HCT116 (cell line): ENCODE measurements around the gene COMMD1. TPM values are rescaled to one million over a fixed set of nuclear protein-coding genes. Genes with fewer than 3 reads are reported as not detected.

Experiments
- ATAC-seq: fragments of 200-7000 bp; cut with Tn5 transposase; 2 replicates; pipeline ENCODE4 v1.9.1; 2020; ENCODE audit warnings: mild to moderate bottlenecking, moderate library complexity
- BruUV-seq: library from RNA; stranded (reverse); fragments of 400-500 nt; replicated peaks from 2 replicates; lab custom pipeline; 2021; lab: Mats Ljungman, UMichigan
- CTCF ChIA-PET: fragments of 300-600 bp; sonication (Branson Sonifier 250); formaldehyde crosslinking; loops from one replicate; lab custom pipeline; 2021; ENCODE audit warnings: antibody characterized with exemption; lab: Charles Lee
- POLR2A ChIA-PET: fragments of 300-600, 350-600 bp; sonication (Branson Sonifier 250); formaldehyde crosslinking; loops from one replicate; lab custom pipeline; 2021; ENCODE audit warnings: antibody characterized with exemption; lab: Charles Lee
- RAD21 ChIA-PET, 2 experiments: fragments of 300-600 bp; sonication (Branson Sonifier 250); formaldehyde crosslinking; loops; one replicate each; lab custom pipeline; 2023; ENCODE audit warnings: low total read pairs in 2 of 2; ENCODE audit not compliant: uncharacterized antibody in 2 of 2, unreplicated experiment in 2 of 2, low non-redundant PET in 1 of 2; lab: Charles Lee
- DNase-seq: peaks from one replicate; pipeline ENCODE4 v3.0.0-alpha.2; 2010; ENCODE audit warnings: low read depth, low spot score
- H2AFZ ChIP-seq: fragments of 200-600 bp; shearing (Covaris generic), sonication (generic); 2 replicates; pipeline ENCODE4 v1.6.1; 2017; ENCODE audit warnings: low read depth, mixed run types, mixed read lengths, antibody characterized with exemption, low read length; ENCODE audit not compliant: poor library complexity, severe bottlenecking
- H3K27ac ChIP-seq: 2 replicates; pipeline ENCODE4 v1.5.1; 2012; ENCODE audit warnings: low read depth, low read length
- H3K27me3 ChIP-seq: fragments of 200-600 bp; sonication (generic); 2 replicates; pipeline ENCODE4 v1.6.1; 2016; ENCODE audit warnings: mixed run types, low read length, mixed read lengths; ENCODE audit not compliant: insufficient read depth
- H3K36me3 ChIP-seq, 2 experiments: fragments of 200-500 bp in 1 of 2; fragments of 200-600 bp in 1 of 2; sonication (Bioruptor generic) in 1 of 2; sonication (generic) in 1 of 2; 2 replicates each; pipeline versions ENCODE4 v1.5.1 to v1.6.1; 2014 to 2016; ENCODE audit warnings: low read length in 2 of 2, inconsistent platforms in 1 of 2, mixed read lengths in 1 of 2, mixed run types in 1 of 2; ENCODE audit not compliant: insufficient read depth in 2 of 2, control insufficient read depth in 1 of 2
- H3K4me1 ChIP-seq, 2 experiments: fragments of 200-600 bp in 1 of 2; sonication (generic) in 1 of 2; 2 replicates each; pipeline versions ENCODE4 v1.5.1 to v1.6.1; 2012 to 2017; ENCODE audit warnings: low read length in 2 of 2, inconsistent platforms in 1 of 2, mild to moderate bottlenecking in 1 of 2, mixed read lengths in 1 of 2, mixed run types in 1 of 2, moderate library complexity in 1 of 2; ENCODE audit not compliant: insufficient read depth in 2 of 2, control insufficient read depth in 1 of 2
- H3K4me2 ChIP-seq: fragments of 200-600 bp; sonication (generic); 2 replicates; pipeline ENCODE4 v1.6.1; 2017; ENCODE audit warnings: mixed run types, low read length, mixed read lengths
- H3K4me3 ChIP-seq, 2 experiments: fragments of 200-600 bp in 1 of 2; sonication (generic) in 1 of 2; replicated peaks in 1 of 2; 2 replicates each; pipeline ENCODE4 v1.5.1; 2011 to 2016; ENCODE audit warnings: low read length in 2 of 2, control low read depth in 1 of 2, low read depth in 1 of 2, mild to moderate bottlenecking in 1 of 2, mixed read lengths in 1 of 2, mixed run types in 1 of 2
- H3K79me2 ChIP-seq: fragments of 200-600 bp; sonication (generic); 2 replicates; pipeline ENCODE4 v1.6.1; 2017; ENCODE audit warnings: mild to moderate bottlenecking, mixed run types, low read length, moderate library complexity, mixed read lengths; ENCODE audit not compliant: insufficient read depth
- H3K9ac ChIP-seq: fragments of 200-600 bp; sonication (generic); 2 replicates; pipeline ENCODE4 v1.6.1; 2016; ENCODE audit warnings: low read length, mixed read lengths
- H3K9me2 ChIP-seq: fragments of 200-600 bp; sonication (generic), shearing (Covaris generic); 2 replicates; pipeline ENCODE4 v1.6.1; 2017; ENCODE audit warnings: mixed run types, mild to moderate bottlenecking, moderate library complexity; ENCODE audit not compliant: insufficient read depth
- H3K9me3 ChIP-seq, 2 experiments: fragments of 200-500 bp in 1 of 2; fragments of 200-600 bp in 1 of 2; sonication (Bioruptor generic) in 1 of 2; sonication (generic) in 1 of 2; 2 replicates each; pipeline ENCODE4 v1.6.1; 2014 to 2017; ENCODE audit warnings: low read length in 2 of 2, mixed read lengths in 2 of 2, inconsistent platforms in 1 of 2, low read depth in 1 of 2, mild to moderate bottlenecking in 1 of 2, mixed run types in 1 of 2, moderate library complexity in 1 of 2; ENCODE audit not compliant: control insufficient read depth in 1 of 2, insufficient read depth in 1 of 2
- H4K20me1 ChIP-seq: fragments of 200-600 bp; sonication (generic), shearing (Covaris generic); 2 replicates; pipeline ENCODE4 v1.6.1; 2017; ENCODE audit warnings: mixed run types, mild to moderate bottlenecking, moderate library complexity; ENCODE audit not compliant: insufficient read depth
- CBX3 ChIP-seq: IDR thresholded peaks from 2 replicates; pipeline ENCODE4 v1.6.1; 2012; ENCODE audit warnings: low read depth
- EGR1 ChIP-seq: IDR thresholded peaks from 2 replicates; pipeline ENCODE4 v1.6.1; 2012; ENCODE audit warnings: low read depth
- ELF1 ChIP-seq: IDR thresholded peaks from 2 replicates; pipeline ENCODE4 v1.6.1; 2012; ENCODE audit warnings: low read depth, borderline replicate concordance
- EZH2phosphoT487 ChIP-seq: fragments of 200-600 bp; IDR thresholded peaks from 2 replicates; pipeline ENCODE4 v1.6.1; 2018; ENCODE audit warnings: antibody characterized with exemption, borderline replicate concordance
- FOSL1 ChIP-seq: IDR thresholded peaks from 2 replicates; pipeline ENCODE4 v1.6.1; 2012; ENCODE audit warnings: low read depth
- POLR2A ChIP-seq: IDR thresholded peaks from 2 replicates; pipeline ENCODE4 v1.7.0; 2011; ENCODE audit warnings: borderline replicate concordance; ENCODE audit not compliant: insufficient read depth, insufficient read length; ENCODE audit errors: extremely low read depth
- RAD21 ChIP-seq: IDR thresholded peaks from 2 replicates; pipeline ENCODE4 v1.6.1; 2012; ENCODE audit warnings: low read depth, mild to moderate bottlenecking
- SIN3A ChIP-seq: IDR thresholded peaks from 2 replicates; pipeline ENCODE4 v1.6.1; 2012; ENCODE audit warnings: low read depth
- SRF ChIP-seq: IDR thresholded peaks from 2 replicates; pipeline ENCODE4 v1.6.1; 2012; ENCODE audit warnings: low read depth
- TCF7L2 ChIP-seq: IDR thresholded peaks from 2 replicates; pipeline ENCODE4 v1.7.0; 2011; ENCODE audit warnings: borderline replicate concordance, inconsistent platforms; ENCODE audit not compliant: insufficient read depth, insufficient read length; ENCODE audit errors: extremely low read depth
- YY1 ChIP-seq: IDR thresholded peaks from 2 replicates; pipeline ENCODE4 v1.6.1; 2011; ENCODE audit warnings: low read length, low read depth, moderate library complexity, mild to moderate bottlenecking; ENCODE audit not compliant: insufficient replicate concordance; ENCODE audit errors: extremely low read depth
- ZFX ChIP-seq: fragments of 450-650 bp; IDR thresholded peaks from 2 replicates; pipeline ENCODE4 v1.6.1; 2017
- intact Hi-C: fragments of 100-400 bp; cut with micrococcal nuclease; formaldehyde crosslinking; loops from 2 replicates; pipeline ENCODE4 v1.10.0; 2022
- total RNA-seq: library from RNA; stranded (reverse); gene quantifications from one replicate; pipeline ENCODE4 v1.2.1, GENCODE V29; 2021; ENCODE audit not compliant: unreplicated experiment
- TF ChIP-seq, protein P1 (sequence below), 3 experiments: fragments of 200-600 bp in 1 of 3; sonication (generic) in 1 of 3; IDR thresholded peaks in 2 of 3; conservative IDR thresholded peaks in 1 of 3; 2 replicates each; pipeline ENCODE4 v1.5.1; 2012 to 2017; ENCODE audit warnings: low read depth in 2 of 3, low read length in 2 of 3, antibody characterized with exemption in 1 of 3, borderline replicate concordance in 1 of 3, control low read depth in 1 of 3, mild to moderate bottlenecking in 1 of 3, mixed read lengths in 1 of 3, mixed run types in 1 of 3, moderate library complexity in 1 of 3; ENCODE audit not compliant: insufficient read depth in 1 of 3
- TF ChIP-seq, protein P2 (sequence below): IDR thresholded peaks from 2 replicates; pipeline ENCODE4 v1.6.1; 2012
- TF ChIP-seq, protein P3 (sequence below): IDR thresholded peaks from 2 replicates; pipeline ENCODE4 v1.6.1; 2011; ENCODE audit warnings: mild to moderate bottlenecking, low read length, moderate library complexity; ENCODE audit not compliant: insufficient replicate concordance; ENCODE audit errors: extremely low read depth
- TF ChIP-seq, protein P4 (sequence below): IDR thresholded peaks from 2 replicates; pipeline ENCODE4 v1.6.1; 2012; ENCODE audit warnings: low read depth
- TF ChIP-seq, protein P5 (sequence below): IDR thresholded peaks from 2 replicates; pipeline ENCODE4 v1.6.1; 2012

Gene COMMD1
- total RNA-seq, 1 experiment from 2014 or later = 16.1 TPM

DNA sequence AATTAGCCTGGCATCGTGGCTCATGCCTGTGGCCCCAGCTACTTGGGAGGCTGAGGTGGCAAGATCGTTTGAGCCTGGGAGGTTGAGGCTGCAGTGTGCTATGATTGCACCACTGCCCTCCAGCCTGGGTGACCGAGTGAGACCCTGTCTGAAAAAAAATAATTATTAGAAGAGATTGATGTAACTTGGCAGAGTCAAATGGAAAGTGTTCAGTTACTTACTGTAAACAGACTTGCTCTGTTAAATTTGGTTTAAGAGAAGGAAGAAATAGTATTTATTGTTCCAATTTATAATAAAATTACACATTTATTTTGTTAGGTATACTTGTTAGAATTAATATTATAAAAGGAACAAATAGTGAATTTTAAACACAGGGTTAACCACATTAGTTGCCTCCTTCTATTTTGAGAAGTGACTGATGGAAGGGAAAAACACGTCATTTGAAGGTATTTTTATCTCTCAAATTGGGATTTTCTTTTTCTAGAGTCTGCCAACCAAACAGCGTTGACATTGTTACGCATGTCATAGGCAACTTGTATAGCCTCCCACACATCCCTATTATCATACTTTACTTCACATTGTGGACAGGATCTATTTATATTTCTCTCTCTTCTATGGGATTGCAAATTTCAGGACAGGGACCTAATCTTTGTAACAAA, 171.6 kb downstream of the COMMD1 start (continued):
- TF ChIP-seq EGR1 = no peak
- no peak for TF ChIP-seq SRF
- TF ChIP-seq YY1 = no peak
- no peak for TF ChIP-seq CBX3
- TF ChIP-seq ELF1 = no peak

DNA sequence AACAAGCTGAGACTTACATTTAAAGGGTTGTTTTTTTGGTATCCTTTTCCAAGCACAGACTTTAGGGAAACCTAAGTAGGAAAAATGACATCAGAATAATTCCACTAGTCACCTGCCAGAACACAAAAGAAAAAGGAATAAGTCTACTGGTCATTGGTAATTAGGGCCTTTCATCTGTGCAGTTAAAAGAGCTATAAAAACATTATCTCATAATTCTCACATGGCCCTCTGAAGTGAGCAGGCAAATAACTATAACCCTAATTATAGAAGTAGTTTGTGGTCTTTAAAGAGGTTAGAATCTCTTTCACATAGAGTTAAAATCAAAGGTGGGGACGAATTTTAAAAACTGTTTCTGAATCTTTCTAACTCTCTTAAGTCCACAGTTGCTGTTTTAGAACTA, 179.3 kb downstream of the COMMD1 start:
- no peak overlapping the region for H3K9ac ChIP-seq
- H4K20me1 ChIP-seq = no peaks in the 10 kb centered on the region; the same call in 1 of the 2 replicates
- 0 out of 4 replicates have a peak, but pooled peaks cover 0 to 4% of the 10 kb centered on the region in 2 experiments for H3K4me1 ChIP-seq
- H2AFZ ChIP-seq = no peak overlapping the region
- ChIA-PET CTCF (no interaction called here), RAD21 (no interaction called here), POLR2A (no interaction called here)
- no peak overlapping the region for H3K4me3 ChIP-seq
- H3K4me2 ChIP-seq = no peak overlapping the region
- H3K36me3 ChIP-seq = no peaks in the 10 kb centered on the region
- no peaks in the 10 kb centered on the region for H3K79me2 ChIP-seq
- no peaks in the 10 kb centered on the region for H3K9me3 ChIP-seq
- intact Hi-C loops = no loop called here
- BruUV-seq = no TSS peak
- H3K9me2 ChIP-seq = no peaks in the 10 kb centered on the region
- ATAC-seq (no peak), DNase-seq (no peak)
- no peak overlapping the region for H3K27ac ChIP-seq
- H3K27me3 ChIP-seq = no peaks in the 10 kb centered on the region
- no peak for TF ChIP-seq ZFX
- no peak for TF ChIP-seq RAD21
- TF ChIP-seq TCF7L2 = no peak
- no peak for TF ChIP-seq EZH2phosphoT487
- TF ChIP-seq, protein P1, sequence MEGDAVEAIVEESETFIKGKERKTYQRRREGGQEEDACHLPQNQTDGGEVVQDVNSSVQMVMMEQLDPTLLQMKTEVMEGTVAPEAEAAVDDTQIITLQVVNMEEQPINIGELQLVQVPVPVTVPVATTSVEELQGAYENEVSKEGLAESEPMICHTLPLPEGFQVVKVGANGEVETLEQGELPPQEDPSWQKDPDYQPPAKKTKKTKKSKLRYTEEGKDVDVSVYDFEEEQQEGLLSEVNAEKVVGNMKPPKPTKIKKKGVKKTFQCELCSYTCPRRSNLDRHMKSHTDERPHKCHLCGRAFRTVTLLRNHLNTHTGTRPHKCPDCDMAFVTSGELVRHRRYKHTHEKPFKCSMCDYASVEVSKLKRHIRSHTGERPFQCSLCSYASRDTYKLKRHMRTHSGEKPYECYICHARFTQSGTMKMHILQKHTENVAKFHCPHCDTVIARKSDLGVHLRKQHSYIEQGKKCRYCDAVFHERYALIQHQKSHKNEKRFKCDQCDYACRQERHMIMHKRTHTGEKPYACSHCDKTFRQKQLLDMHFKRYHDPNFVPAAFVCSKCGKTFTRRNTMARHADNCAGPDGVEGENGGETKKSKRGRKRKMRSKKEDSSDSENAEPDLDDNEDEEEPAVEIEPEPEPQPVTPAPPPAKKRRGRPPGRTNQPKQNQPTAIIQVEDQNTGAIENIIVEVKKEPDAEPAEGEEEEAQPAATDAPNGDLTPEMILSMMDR (IDR thresholded peaks at IDR 0.05 in 2 of 3, conservative IDR thresholded peaks at IDR 0.05 in 1 of 3; ENCODE audit: borderline replicate concordance in 1 of 3, insufficient read depth in 1 of 3, low read depth in 2 of 3, low read length in 2 of 3) = no peak
- TF ChIP-seq POLR2A = no peak
- TF ChIP-seq, protein P2, sequence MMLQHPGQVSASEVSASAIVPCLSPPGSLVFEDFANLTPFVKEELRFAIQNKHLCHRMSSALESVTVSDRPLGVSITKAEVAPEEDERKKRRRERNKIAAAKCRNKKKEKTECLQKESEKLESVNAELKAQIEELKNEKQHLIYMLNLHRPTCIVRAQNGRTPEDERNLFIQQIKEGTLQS = no peak
- TF ChIP-seq, protein P3, sequence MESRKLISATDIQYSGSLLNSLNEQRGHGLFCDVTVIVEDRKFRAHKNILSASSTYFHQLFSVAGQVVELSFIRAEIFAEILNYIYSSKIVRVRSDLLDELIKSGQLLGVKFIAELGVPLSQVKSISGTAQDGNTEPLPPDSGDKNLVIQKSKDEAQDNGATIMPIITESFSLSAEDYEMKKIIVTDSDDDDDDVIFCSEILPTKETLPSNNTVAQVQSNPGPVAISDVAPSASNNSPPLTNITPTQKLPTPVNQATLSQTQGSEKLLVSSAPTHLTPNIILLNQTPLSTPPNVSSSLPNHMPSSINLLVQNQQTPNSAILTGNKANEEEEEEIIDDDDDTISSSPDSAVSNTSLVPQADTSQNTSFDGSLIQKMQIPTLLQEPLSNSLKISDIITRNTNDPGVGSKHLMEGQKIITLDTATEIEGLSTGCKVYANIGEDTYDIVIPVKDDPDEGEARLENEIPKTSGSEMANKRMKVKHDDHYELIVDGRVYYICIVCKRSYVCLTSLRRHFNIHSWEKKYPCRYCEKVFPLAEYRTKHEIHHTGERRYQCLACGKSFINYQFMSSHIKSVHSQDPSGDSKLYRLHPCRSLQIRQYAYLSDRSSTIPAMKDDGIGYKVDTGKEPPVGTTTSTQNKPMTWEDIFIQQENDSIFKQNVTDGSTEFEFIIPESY = no peak
- TF ChIP-seq YY1 = no peak
- TF ChIP-seq EGR1 = no peak
- TF ChIP-seq, protein P4, sequence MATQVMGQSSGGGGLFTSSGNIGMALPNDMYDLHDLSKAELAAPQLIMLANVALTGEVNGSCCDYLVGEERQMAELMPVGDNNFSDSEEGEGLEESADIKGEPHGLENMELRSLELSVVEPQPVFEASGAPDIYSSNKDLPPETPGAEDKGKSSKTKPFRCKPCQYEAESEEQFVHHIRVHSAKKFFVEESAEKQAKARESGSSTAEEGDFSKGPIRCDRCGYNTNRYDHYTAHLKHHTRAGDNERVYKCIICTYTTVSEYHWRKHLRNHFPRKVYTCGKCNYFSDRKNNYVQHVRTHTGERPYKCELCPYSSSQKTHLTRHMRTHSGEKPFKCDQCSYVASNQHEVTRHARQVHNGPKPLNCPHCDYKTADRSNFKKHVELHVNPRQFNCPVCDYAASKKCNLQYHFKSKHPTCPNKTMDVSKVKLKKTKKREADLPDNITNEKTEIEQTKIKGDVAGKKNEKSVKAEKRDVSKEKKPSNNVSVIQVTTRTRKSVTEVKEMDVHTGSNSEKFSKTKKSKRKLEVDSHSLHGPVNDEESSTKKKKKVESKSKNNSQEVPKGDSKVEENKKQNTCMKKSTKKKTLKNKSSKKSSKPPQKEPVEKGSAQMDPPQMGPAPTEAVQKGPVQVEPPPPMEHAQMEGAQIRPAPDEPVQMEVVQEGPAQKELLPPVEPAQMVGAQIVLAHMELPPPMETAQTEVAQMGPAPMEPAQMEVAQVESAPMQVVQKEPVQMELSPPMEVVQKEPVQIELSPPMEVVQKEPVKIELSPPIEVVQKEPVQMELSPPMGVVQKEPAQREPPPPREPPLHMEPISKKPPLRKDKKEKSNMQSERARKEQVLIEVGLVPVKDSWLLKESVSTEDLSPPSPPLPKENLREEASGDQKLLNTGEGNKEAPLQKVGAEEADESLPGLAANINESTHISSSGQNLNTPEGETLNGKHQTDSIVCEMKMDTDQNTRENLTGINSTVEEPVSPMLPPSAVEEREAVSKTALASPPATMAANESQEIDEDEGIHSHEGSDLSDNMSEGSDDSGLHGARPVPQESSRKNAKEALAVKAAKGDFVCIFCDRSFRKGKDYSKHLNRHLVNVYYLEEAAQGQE = no peak
- no peak for TF ChIP-seq SIN3A
- TF ChIP-seq CBX3 = no peak
- TF ChIP-seq FOSL1 = no peak
- no peak for TF ChIP-seq ELF1
- TF ChIP-seq, protein P5, sequence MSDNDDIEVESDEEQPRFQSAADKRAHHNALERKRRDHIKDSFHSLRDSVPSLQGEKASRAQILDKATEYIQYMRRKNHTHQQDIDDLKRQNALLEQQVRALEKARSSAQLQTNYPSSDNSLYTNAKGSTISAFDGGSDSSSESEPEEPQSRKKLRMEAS = no peak
